Measurements from ENCODE around the gene SH3RF3. TPM values are rescaled to one million over a fixed set of nuclear protein-coding genes. Genes with fewer than 3 reads are reported as not detected.

Gene SH3RF3
- total RNA-seq, 1 experiment from 2014 or later = not detected

DNA sequence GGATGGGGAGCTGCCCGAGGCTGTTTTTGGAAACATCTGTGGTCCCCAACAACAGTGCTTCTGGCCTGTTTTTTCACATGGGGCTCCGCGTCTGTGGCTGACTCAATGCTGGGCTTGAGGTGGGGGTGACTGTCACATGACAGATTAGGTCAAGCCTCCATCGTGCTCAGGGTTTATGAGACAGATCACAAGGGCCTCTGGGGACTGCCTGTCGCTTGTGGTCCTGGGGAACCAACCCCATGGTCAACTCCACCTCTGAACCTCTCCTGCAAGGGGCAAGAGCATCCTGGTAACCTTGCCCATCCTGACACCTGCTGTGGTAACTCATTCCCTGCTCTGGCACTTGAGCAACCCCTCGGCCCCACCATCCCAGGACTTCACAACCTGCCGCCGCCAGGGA is 47.6 kb upstream of the SH3RF3 start:
- Histone ChIP-seq H3K9me3 (ENCODE audit: control insufficient read depth in 1 of 2, insufficient read depth in 1 of 2, low read depth in 1 of 2, low read length in 2 of 2) (no peaks in the 10 kb centered on the region), H3K27ac (ENCODE audit: low read depth, low read length) (no peak overlapping the region), H3K4me3 (replicated peaks in 1 of 2; ENCODE audit: low read depth in 1 of 2, low read length in 2 of 2) (no peak overlapping the region), H3K9me2 (ENCODE audit: insufficient read depth) (no peaks in the 10 kb centered on the region), H4K20me1 (ENCODE audit: insufficient read depth) (no peaks in the 10 kb centered on the region), H3K79me2 (ENCODE audit: insufficient read depth, low read length) (no peaks in the 10 kb centered on the region), H3K36me3 (ENCODE audit: control insufficient read depth in 1 of 2, insufficient read depth in 2 of 2, low read length in 2 of 2) (no peaks in the 10 kb centered on the region), H3K4me2 (ENCODE audit: low read length) (no peak overlapping the region), H3K4me1 (ENCODE audit: control insufficient read depth in 1 of 2, insufficient read depth in 2 of 2, low read length in 2 of 2) (no peaks in the 10 kb centered on the region), H3K27me3 (ENCODE audit: insufficient read depth, low read length) (0 out of 2 replicates have a peak, but pooled peaks cover 15% of the 10 kb centered on the region), H2AFZ (ENCODE audit: low read depth, low read length, poor library complexity, severe bottlenecking) (no peak overlapping the region), H3K9ac (ENCODE audit: low read length) (no peak overlapping the region)
- no TSS peak for BruUV-seq (replicated peaks)
- intact Hi-C loops (cut with micrococcal nuclease) = no loop called here
- no peak for ATAC-seq
- ChIA-PET CTCF (no interaction called here), POLR2A (no interaction called here), RAD21 (ENCODE audit: low non-redundant PET in 1 of 2, low total read pairs in 2 of 2, uncharacterized antibody in 2 of 2, unreplicated experiment in 2 of 2) (no interaction called here)
- TF ChIP-seq EZH2 (IDR thresholded peaks at IDR 0.05) (no peak), CBX3 (IDR thresholded peaks at IDR 0.05; ENCODE audit: low read depth) (no peak), SP1 (IDR thresholded peaks at IDR 0.05; ENCODE audit: low read depth) (no peak), SIN3A (IDR thresholded peaks at IDR 0.05; ENCODE audit: low read depth) (no peak), RAD21 (IDR thresholded peaks at IDR 0.05; ENCODE audit: low read depth) (no peak), EZH2phosphoT487 (IDR thresholded peaks at IDR 0.05; ENCODE audit: borderline replicate concordance) (no peak)
- TF ChIP-seq, protein P1, sequence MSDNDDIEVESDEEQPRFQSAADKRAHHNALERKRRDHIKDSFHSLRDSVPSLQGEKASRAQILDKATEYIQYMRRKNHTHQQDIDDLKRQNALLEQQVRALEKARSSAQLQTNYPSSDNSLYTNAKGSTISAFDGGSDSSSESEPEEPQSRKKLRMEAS (IDR thresholded peaks at IDR 0.05) = no peak
- TF ChIP-seq, protein P2, sequence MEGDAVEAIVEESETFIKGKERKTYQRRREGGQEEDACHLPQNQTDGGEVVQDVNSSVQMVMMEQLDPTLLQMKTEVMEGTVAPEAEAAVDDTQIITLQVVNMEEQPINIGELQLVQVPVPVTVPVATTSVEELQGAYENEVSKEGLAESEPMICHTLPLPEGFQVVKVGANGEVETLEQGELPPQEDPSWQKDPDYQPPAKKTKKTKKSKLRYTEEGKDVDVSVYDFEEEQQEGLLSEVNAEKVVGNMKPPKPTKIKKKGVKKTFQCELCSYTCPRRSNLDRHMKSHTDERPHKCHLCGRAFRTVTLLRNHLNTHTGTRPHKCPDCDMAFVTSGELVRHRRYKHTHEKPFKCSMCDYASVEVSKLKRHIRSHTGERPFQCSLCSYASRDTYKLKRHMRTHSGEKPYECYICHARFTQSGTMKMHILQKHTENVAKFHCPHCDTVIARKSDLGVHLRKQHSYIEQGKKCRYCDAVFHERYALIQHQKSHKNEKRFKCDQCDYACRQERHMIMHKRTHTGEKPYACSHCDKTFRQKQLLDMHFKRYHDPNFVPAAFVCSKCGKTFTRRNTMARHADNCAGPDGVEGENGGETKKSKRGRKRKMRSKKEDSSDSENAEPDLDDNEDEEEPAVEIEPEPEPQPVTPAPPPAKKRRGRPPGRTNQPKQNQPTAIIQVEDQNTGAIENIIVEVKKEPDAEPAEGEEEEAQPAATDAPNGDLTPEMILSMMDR (IDR thresholded peaks at IDR 0.05 in 2 of 3, conservative IDR thresholded peaks at IDR 0.05 in 1 of 3; ENCODE audit: borderline replicate concordance in 1 of 3, insufficient read depth in 1 of 3, low read depth in 2 of 3, low read length in 2 of 3) = no peak
- DNase-seq (ENCODE audit: low read depth, low spot score) = no peak

DNA sequence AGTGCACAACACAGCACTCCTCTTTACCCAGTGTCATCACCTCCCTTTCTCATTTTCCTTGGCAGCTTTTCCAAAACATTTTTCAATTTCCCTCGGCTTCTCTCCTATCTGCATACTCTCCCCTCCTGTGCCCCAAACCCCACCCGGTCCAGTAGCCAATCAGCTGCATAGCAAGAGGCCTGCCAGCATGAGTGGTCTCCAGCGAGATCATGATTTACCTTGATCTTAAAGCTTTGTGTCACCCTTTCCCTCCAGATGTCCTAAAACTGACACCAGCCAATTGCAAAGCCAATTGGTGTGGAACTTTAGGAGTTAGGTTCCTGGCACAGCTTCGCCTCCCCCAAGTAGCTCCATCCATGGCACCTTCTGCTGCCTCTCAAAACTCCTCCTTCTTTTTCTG is 45.2 kb upstream of the SH3RF3 start:
- intact Hi-C loops (cut with micrococcal nuclease) = no loop called here
- H3K36me3 ChIP-seq (ENCODE audit: control insufficient read depth in 1 of 2, insufficient read depth in 2 of 2, low read length in 2 of 2) = no peaks in the 10 kb centered on the region
- H3K27ac ChIP-seq (ENCODE audit: low read depth, low read length) = no peak overlapping the region
- POLR2A ChIA-PET = no interaction called here
- CTCF ChIA-PET = no interaction called here
- no peak overlapping the region for H3K9ac ChIP-seq (ENCODE audit: low read length)
- no peaks in the 10 kb centered on the region for H3K9me2 ChIP-seq (ENCODE audit: insufficient read depth)
- no TSS peak for BruUV-seq (replicated peaks)
- no peaks in the 10 kb centered on the region for H4K20me1 ChIP-seq (ENCODE audit: insufficient read depth)
- H2AFZ ChIP-seq (ENCODE audit: low read depth, low read length, poor library complexity, severe bottlenecking) = no peak overlapping the region
- no peak overlapping the region for H3K4me2 ChIP-seq (ENCODE audit: low read length)
- no peak for ATAC-seq
- no peaks in the 10 kb centered on the region for H3K79me2 ChIP-seq (ENCODE audit: insufficient read depth, low read length)
- H3K4me3 ChIP-seq (replicated peaks in 1 of 2; ENCODE audit: low read depth in 1 of 2, low read length in 2 of 2) = no peak overlapping the region
- RAD21 ChIA-PET (ENCODE audit: low non-redundant PET in 1 of 2, low total read pairs in 2 of 2, uncharacterized antibody in 2 of 2, unreplicated experiment in 2 of 2) = no interaction called here
- H3K27me3 ChIP-seq (ENCODE audit: insufficient read depth, low read length) = 0 out of 2 replicates have a peak, but pooled peaks cover 15% of the 10 kb centered on the region
- H3K9me3 ChIP-seq (ENCODE audit: control insufficient read depth in 1 of 2, insufficient read depth in 1 of 2, low read depth in 1 of 2, low read length in 2 of 2) = no peaks in the 10 kb centered on the region
- no peak for DNase-seq (ENCODE audit: low read depth, low spot score)
- H3K4me1 ChIP-seq (ENCODE audit: control insufficient read depth in 1 of 2, insufficient read depth in 2 of 2, low read length in 2 of 2) = no peaks in the 10 kb centered on the region
- TF ChIP-seq ZFX (IDR thresholded peaks at IDR 0.05) (no peak), SRF (IDR thresholded peaks at IDR 0.05; ENCODE audit: low read depth) (no peak), CEBPB (IDR thresholded peaks at IDR 0.05; ENCODE audit: low read depth) (no peak), RAD21 (IDR thresholded peaks at IDR 0.05; ENCODE audit: low read depth) (no peak), EZH2 (IDR thresholded peaks at IDR 0.05) (no peak), EZH2phosphoT487 (IDR thresholded peaks at IDR 0.05; ENCODE audit: borderline replicate concordance) (no peak), YY1 (IDR thresholded peaks at IDR 0.05; ENCODE audit: extremely low read depth, insufficient replicate concordance, low read depth, low read length) (no peak), POLR2A (IDR thresholded peaks at IDR 0.05; ENCODE audit: borderline replicate concordance, extremely low read depth, insufficient read depth, insufficient read length) (no peak), ZNF274 (IDR thresholded peaks at IDR 0.05; ENCODE audit: low read depth, low read length) (no peak), POLR2AphosphoS5 (IDR thresholded peaks at IDR 0.05; ENCODE audit: low read depth, low read length) (no peak), JUND (IDR thresholded peaks at IDR 0.05) (no peak)
- TF ChIP-seq, protein P2 (IDR thresholded peaks at IDR 0.05 in 2 of 3, conservative IDR thresholded peaks at IDR 0.05 in 1 of 3; ENCODE audit: borderline replicate concordance in 1 of 3, insufficient read depth in 1 of 3, low read depth in 2 of 3, low read length in 2 of 3) = no peak
- TF ChIP-seq, protein P3, sequence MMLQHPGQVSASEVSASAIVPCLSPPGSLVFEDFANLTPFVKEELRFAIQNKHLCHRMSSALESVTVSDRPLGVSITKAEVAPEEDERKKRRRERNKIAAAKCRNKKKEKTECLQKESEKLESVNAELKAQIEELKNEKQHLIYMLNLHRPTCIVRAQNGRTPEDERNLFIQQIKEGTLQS (IDR thresholded peaks at IDR 0.05) = no peak
- TF ChIP-seq, protein P1 (IDR thresholded peaks at IDR 0.05) = no peak

All from HCT116 (cell line).